ENCODE measurements around the gene PARG.

GRCh38 chr10:49776851-49777250, 165.0 kb downstream of the PARG start:
- TF ChIP-seq CTCF (IDR thresholded peaks at IDR 0.05) (no peak), POLR2A (IDR thresholded peaks at IDR 0.05) (no peak), POLR2AphosphoS5 (IDR thresholded peaks at IDR 0.05; ENCODE audit: insufficient read depth in 1 of 2, low read depth in 1 of 2) (no peak)
